OCI-LY7 (cell line): ENCODE measurements around the gene NXPH1. TPM values are rescaled to one million over a fixed set of nuclear protein-coding genes. Genes with fewer than 3 reads are reported as not detected.

Source experiments
- BruUV-seq: library from RNA; stranded (reverse); fragments of 400-500 nt; replicated peaks from 2 replicates; lab custom pipeline; 2021; lab: Mats Ljungman, UMichigan
- CTCF ChIA-PET: fragments of 300-600 bp; sonication (Branson Sonifier 250); formaldehyde crosslinking; loops from one replicate; lab custom pipeline; 2022; ENCODE audit warnings: antibody characterized with exemption; ENCODE audit not compliant: unreplicated experiment; lab: Charles Lee
- POLR2A ChIA-PET: fragments of 300-600 bp; sonication (Branson Sonifier 250); formaldehyde crosslinking; loops from one replicate; lab custom pipeline; 2022; ENCODE audit warnings: antibody characterized with exemption; lab: Charles Lee
- DNase-seq: peaks from one replicate; pipeline ENCODE4 v3.0.0-alpha.2; 2015; ENCODE audit warnings: low spot score
- H2AFZ ChIP-seq: fragments of 200-600 bp; sonication (generic), shearing (Covaris generic); 2 replicates; pipeline ENCODE4 v1.6.1; 2014; ENCODE audit warnings: mild to moderate bottlenecking, antibody characterized with exemption, low read length, moderate library complexity
- H3K27ac ChIP-seq: fragments of 200-600 bp; sonication (generic); 2 replicates; pipeline ENCODE4 v1.5.1; 2014; ENCODE audit warnings: mixed run types, low read depth, mild to moderate bottlenecking, moderate library complexity, low read length, inconsistent platforms; ENCODE audit not compliant: poor library complexity, severe bottlenecking
- H3K36me3 ChIP-seq: fragments of 200-600 bp; sonication (generic); 2 replicates; pipeline ENCODE4 v1.6.1; 2014; ENCODE audit warnings: mild to moderate bottlenecking, antibody characterized with exemption, low read length, moderate library complexity, mixed read lengths; ENCODE audit not compliant: insufficient read depth
- H3K4me1 ChIP-seq: fragments of 200-600 bp; sonication (generic); 2 replicates; pipeline ENCODE4 v1.5.1; 2014; ENCODE audit warnings: mild to moderate bottlenecking, low read length; ENCODE audit not compliant: insufficient read depth, poor library complexity, severe bottlenecking
- H3K4me2 ChIP-seq: fragments of 200-600 bp; sonication (generic); 2 replicates; pipeline ENCODE4 v1.6.1; 2014; ENCODE audit warnings: mild to moderate bottlenecking, low read length
- H3K4me3 ChIP-seq: fragments of 200-600 bp; sonication (generic); 2 replicates; pipeline ENCODE4 v1.5.1; 2014; ENCODE audit warnings: mild to moderate bottlenecking, low read depth, low read length; ENCODE audit not compliant: poor library complexity, severe bottlenecking
- H3K79me2 ChIP-seq: fragments of 200-600 bp; sonication (generic); 2 replicates; pipeline ENCODE4 v1.6.1; 2016; ENCODE audit warnings: low read depth, mild to moderate bottlenecking, low read length, moderate library complexity, mixed read lengths; ENCODE audit not compliant: insufficient read depth
- H3K9me2 ChIP-seq: fragments of 200-600 bp; sonication (generic); 2 replicates; pipeline ENCODE4 v1.6.1; 2016; ENCODE audit warnings: mild to moderate bottlenecking, low read length, mixed read lengths; ENCODE audit not compliant: insufficient read depth
- H3K9me3 ChIP-seq: fragments of 200-600 bp; sonication (generic); 2 replicates; pipeline ENCODE4 v1.6.1; 2014; ENCODE audit warnings: mild to moderate bottlenecking, mixed run types, low read length, mixed read lengths
- H4K20me1 ChIP-seq: fragments of 200-600 bp; sonication (generic); 2 replicates; pipeline ENCODE4 v1.6.1; 2014; ENCODE audit warnings: mild to moderate bottlenecking, antibody characterized with exemption, low read length, moderate library complexity, mixed read lengths; ENCODE audit not compliant: insufficient read depth
- CTCF ChIP-seq: fragments of 200-600 bp; sonication (generic); conservative IDR thresholded peaks from 2 replicates; pipeline ENCODE4 v1.5.1; 2014; ENCODE audit warnings: mild to moderate bottlenecking, antibody characterized with exemption, low read length, moderate library complexity, mixed read lengths
- EZH2phosphoT487 ChIP-seq: fragments of 200-600 bp; sonication (generic); IDR thresholded peaks from 2 replicates; pipeline ENCODE4 v1.6.1; 2018; ENCODE audit warnings: low read depth, borderline replicate concordance, mild to moderate bottlenecking, mixed run types, antibody characterized with exemption, low read length, moderate library complexity, mixed read lengths
- intact Hi-C: fragments of 100-400 bp; cut with micrococcal nuclease; formaldehyde crosslinking; loops from one replicate; pipeline ENCODE4 v1.10.0; 2022; ENCODE audit not compliant: unreplicated experiment
- total RNA-seq, 2 experiments: library from RNA; depleted of rRNA in 1 of 2; stranded (reverse); fragments of >200 nt in 1 of 2; shearing (Covaris generic) in 1 of 2; gene quantifications; 2 replicates each; pipeline ENCODE4 v1.2.3, GENCODE V29; 2014 to 2022

The NXPH1 gene
- total RNA-seq, 2 experiments from 2014 or later = not detected

GRCh38 chr7:8480527-8480926 is 47.1 kb downstream of the NXPH1 start:
- no peak for TF ChIP-seq EZH2phosphoT487
- TF ChIP-seq CTCF = no peak
- ChIA-PET CTCF (no interaction called here), POLR2A (no interaction called here)
- intact Hi-C loops = no loop called here
- H3K9me3 ChIP-seq = no peaks in the 10 kb centered on the region
- no peaks in the 10 kb centered on the region for H3K79me2 ChIP-seq
- H3K4me1 ChIP-seq = no peaks in the 10 kb centered on the region
- no peaks in the 10 kb centered on the region for H3K9me2 ChIP-seq
- H3K27ac ChIP-seq = no peak overlapping the region
- H3K36me3 ChIP-seq = no peaks in the 10 kb centered on the region
- H4K20me1 ChIP-seq = no peaks in the 10 kb centered on the region; the same call in 1 of the 2 replicates
- no peak overlapping the region for H3K4me2 ChIP-seq
- no TSS peak for BruUV-seq
- H2AFZ ChIP-seq = no peak overlapping the region
- no peak for DNase-seq
- no peak overlapping the region for H3K4me3 ChIP-seq

GRCh38 chr7:8481096-8481495 is 47.7 kb downstream of the NXPH1 start:
- Histone ChIP-seq H4K20me1 (no peaks in the 10 kb centered on the region; the same call in 1 of the 2 replicates), H3K9me3 (no peaks in the 10 kb centered on the region), H3K36me3 (no peaks in the 10 kb centered on the region), H3K4me2 (no peak overlapping the region), H2AFZ (no peak overlapping the region), H3K4me3 (no peak overlapping the region), H3K9me2 (no peaks in the 10 kb centered on the region), H3K27ac (no peak overlapping the region), H3K79me2 (no peaks in the 10 kb centered on the region), H3K4me1 (no peaks in the 10 kb centered on the region)
- intact Hi-C loops = no loop called here
- POLR2A ChIA-PET = no interaction called here
- TF ChIP-seq EZH2phosphoT487 (no peak), CTCF (no peak)
- DNase-seq = no peak
- no TSS peak for BruUV-seq
- CTCF ChIA-PET = no interaction called here

- Histone ChIP-seq H3K4me1 (no peaks in the 10 kb centered on the region), H3K27ac (no peak overlapping the region), H3K79me2 (no peaks in the 10 kb centered on the region), H3K36me3 (no peaks in the 10 kb centered on the region), H3K4me2 (no peak overlapping the region), H3K4me3 (no peak overlapping the region), H3K9me3 (no peaks in the 10 kb centered on the region), H2AFZ (no peak overlapping the region), H3K9me2 (no peaks in the 10 kb centered on the region), H4K20me1 (no peaks in the 10 kb centered on the region; the same call in 1 of the 2 replicates)
- BruUV-seq = no TSS peak
- TF ChIP-seq CTCF (no peak), EZH2phosphoT487 (no peak)
- CTCF ChIA-PET = no interaction called here
- POLR2A ChIA-PET = no interaction called here
- intact Hi-C loops = no loop called here
- DNase-seq = no peak
Observed at GRCh38 chr7:8481752-8482446, 48.5 kb downstream of the NXPH1 start.
